Stimulated activated CD8-positive, alpha-beta memory T cell treated with anti-CD3 and anti-CD28 coated beads, Interleukin-7, amount 100 ng/mL, for 24 hours (primary cell): ENCODE measurements around the gene HCN4.

Source experiments
- DNase-seq: peaks from one replicate; pipeline ENCODE4 v3.0.0-alpha.2; 2020; ENCODE audit warnings: low read depth

Gene HCN4

DNA sequence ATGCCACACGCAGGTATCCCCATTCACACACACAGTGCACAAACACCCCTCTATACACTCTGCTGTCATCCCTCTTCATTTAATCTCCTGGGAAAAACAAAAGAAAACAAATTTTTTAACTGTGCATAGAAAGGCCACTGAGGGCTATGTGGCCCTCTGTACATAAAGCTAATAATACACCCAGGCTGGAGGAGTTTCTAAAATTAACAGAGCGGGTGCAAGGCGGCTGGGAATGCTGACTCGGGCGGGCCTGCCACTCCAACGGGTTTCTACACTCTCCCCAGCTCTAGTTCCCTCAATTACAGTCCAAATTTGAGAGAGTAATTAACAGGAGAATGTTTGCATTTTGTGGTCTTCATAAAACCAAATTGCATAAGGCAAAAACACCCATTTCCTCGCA is 23.1 kb downstream of the HCN4 start:
- no peak for DNase-seq

- DNase-seq, result no peak
Measured at GRCh38 chr15:73344056-73344455, 24.7 kb downstream of the HCN4 start.

DNA sequence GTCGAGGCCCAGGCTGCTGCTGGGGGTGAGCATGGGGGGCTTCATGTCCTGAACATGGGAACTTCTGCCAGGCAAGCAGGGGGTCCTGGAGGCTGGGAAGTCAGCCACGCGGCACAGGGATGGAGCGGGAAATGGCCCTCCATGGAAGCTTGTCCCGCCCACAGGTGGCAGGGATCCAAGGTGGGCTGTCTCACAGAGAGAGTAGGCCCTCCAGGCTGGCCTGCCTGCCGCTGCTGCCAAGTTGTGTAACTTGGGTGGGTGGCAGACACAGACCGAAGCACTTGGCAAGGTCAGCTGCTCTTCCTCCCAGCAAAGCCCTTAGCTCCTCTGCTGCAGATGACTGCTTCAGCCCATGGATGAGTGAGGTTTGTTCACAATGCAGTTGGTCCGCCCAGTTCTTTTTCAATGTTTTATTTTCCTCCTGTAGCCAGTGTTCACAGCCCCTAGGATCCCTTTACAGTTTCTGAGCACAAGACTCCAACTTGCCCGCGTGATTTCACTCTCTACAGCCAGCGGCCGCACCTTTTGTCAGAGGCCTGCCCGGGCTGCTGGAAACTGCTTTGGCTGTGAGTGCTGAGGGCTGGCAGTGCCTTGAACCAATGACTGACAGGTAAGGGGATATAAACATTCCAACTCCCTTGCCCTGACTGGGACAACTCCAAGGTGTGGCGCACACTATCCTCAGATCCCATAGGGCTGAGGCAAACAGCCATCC is 26.7 kb downstream of the HCN4 start:
- no peak for DNase-seq

DNA sequence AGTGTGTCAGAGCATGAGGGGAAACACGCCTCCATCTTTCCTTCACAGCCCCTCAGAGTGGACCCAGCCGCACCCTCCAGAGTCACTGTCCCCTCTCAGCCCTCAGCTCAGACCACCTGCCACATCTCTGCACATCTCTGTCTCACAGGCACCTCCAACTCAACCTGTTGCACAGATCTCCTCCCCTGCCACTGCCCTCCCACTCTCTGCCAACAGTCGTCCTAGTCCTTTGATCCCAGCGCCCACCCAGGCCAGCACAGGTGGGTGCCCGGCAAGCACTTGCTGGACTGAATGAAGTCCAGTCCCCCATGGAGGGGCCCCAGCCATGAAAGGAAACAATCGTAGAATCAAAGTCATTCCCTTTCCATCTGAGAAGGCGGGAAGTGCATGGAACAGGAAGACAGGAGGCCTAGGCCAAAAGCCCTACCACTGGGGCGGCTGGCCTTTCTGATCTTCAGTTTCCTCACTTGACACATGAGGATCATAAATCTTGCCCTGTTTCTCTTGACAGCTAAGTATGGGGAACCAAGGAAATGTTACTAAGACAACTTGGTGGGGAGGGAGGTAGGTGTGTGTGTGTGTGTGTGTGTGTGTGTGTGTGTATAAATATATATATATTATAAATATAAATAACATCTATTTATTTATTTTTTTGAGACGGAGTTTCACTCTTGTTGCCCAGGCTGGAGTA is 28.1 kb downstream of the HCN4 start:
- no peak for DNase-seq

GRCh38 chr15:73338606-73339374 is 30.0 kb downstream of the HCN4 start:
- no peak for DNase-seq

DNA sequence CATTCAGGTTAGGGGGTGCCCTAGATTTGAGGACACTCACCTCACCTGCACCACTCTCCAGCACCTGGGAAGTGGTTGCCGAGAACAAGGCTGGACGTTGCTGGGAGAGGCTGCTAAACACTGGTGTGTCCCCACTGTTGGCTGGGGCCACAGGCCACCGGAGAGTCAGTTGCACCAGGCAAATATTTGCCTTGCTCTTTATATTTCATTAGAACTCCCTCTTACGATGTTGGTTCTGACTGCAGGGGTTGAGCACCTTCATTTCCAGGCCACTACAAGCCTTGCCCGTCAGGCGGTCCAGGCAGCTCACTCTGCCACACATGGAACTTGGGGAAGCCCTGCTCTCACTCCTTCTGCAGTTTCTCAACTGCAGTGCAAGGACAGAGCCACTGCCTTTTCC is 30.7 kb downstream of the HCN4 start:
- no peak for DNase-seq

- DNase-seq, result no peak
Measured at GRCh38 chr15:73337187-73337586, 31.6 kb downstream of the HCN4 start.

- no peak for DNase-seq
Measured at GRCh38 chr15:73336756-73337155, 32.0 kb downstream of the HCN4 start.

DNA sequence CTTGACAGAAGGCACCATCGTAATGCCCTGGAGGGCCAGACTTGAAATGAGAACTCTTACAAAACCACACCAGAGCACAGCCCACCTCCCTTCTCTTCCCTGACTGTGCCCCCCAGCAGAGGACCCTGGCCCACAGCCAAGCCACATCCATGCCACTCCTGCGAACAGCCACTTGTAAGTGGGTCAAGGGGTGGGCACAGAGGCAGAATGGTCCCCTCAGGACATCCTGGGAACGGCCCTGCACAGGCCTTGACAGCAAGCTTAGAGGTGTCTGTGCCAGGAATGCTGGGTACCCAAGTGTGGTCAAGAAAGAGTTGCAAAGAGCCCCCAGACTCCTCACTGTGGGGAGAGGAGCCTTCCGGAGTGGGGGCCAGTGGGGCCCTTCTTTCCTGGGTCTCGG is 33.3 kb downstream of the HCN4 start:
- DNase-seq, result no peak

- DNase-seq, result no peak
Measured at GRCh38 chr15:73335026-73335425, 33.7 kb downstream of the HCN4 start.

DNA sequence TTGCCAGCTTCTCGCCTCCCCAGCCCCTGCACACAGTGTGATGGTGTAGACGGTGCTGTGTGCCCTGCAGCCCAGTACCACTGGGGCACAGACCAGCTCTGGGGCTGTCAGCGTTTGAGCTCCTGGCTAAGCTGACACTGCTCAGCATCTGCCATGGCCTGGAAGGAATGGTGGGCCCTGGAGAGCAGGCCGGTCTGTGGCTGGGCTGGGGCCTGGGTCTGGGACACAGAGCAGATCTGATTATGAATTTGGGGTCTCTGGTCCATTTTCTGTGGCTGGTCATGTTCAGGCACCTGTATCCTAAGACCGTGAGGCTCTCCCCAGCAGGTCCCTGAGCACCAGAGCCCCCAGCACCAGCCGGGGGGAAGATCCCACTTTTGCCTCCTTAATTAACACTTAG is 34.7 kb downstream of the HCN4 start:
- no peak for DNase-seq

- DNase-seq, result no peak
Measured at GRCh38 chr15:73333001-73333400, 35.8 kb downstream of the HCN4 start.

DNA sequence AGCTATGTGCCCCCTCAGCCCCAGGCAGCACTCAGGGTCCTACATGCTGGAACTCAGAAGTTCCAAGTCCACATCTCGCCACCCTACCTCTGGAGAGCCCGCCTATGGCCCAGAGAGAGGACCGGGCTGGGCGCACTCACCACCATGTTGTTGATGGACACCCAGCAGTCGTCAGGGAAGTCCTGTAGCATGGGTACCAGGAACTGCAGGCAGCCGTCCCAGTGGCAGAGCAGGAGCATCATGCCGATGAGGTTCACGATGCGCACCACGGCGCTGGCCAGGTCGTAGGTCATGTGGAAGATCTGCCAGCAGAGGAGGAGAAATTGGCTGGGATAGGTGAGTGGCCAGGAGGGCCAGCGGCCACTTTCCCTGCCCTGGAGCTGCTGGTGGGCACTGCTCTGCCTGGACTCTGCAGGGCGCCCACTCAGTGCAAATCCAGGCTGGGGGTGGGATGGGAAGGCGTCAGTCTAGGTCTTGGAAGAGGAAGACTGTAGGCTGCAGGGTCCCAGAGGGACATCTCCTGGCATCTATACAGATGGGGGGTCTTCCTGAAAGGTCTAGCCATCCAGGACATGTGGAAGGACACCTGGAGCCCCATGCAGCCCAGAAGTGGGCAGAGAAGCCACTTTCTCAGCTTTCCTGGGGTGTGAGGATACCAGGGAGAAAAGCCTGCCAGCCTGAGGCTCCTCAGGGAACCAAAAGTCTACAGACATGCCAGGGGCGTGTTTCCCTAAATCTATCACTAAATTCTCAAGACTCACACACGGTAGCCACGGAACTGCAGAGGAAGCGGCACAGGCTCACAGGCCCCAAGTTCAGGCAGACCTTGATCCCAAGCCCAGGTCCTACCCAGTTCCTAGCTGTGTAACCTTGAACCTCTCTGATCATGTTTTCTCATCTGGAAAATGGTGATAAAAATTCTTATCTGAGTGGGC is 36.5 kb downstream of the HCN4 start:
- no peak for DNase-seq

DNA sequence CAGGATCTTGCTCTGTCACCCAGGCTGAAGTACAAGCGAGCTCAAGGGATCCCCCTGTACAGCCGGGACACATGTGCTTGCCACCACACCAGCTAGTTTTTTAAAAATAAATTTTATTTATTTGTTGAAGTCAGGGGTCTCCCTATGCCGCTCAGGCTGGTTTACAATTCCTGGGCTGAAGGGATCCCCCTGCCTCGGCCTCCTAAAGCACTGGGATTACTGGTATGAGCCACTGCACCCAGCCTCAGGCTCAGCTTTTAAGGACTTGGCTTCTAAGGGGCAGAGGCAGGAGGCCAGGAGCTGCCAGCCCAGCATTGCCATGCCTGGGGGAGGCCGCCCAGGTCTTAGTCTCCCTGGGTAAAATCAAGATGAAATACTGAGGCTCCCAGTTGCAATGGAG is 37.3 kb downstream of the HCN4 start:
- no peak for DNase-seq

- DNase-seq, result no peak
Measured at GRCh38 chr15:73330206-73331051, 38.3 kb downstream of the HCN4 start.

GRCh38 chr15:73329501-73330200 is 39.1 kb downstream of the HCN4 start:
- no peak for DNase-seq

- DNase-seq, result no peak
Measured at GRCh38 chr15:73328981-73329380, 39.8 kb downstream of the HCN4 start.

GRCh38 chr15:73328149-73328820 is 40.5 kb downstream of the HCN4 start:
- DNase-seq, result no peak

DNA sequence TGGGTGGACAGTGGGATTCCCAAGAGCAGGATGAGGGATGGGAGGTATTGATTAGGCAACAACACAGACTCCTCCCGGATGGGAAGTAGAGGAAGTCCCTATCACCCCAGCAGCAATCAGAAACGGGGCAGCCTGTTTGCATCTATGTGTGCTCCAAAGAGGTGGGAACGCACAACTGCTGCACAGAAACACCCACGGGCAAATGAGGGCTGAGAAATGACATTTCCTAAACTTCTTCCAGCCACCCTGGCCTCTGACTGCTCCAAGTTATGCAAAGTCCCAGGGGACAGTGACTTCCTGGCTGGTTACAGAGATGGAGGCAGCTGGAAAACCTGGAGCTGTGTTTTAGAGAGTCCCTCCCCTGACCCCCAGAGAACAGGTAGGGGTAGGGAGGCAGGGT is 42.6 kb downstream of the HCN4 start:
- DNase-seq, result no peak
